HFFc6 (cell line): ENCODE data around the gene RASSF4. TPM values are rescaled to one million over a fixed set of nuclear protein-coding genes. Genes with fewer than 3 reads are reported as not detected.

Experiments
- DNase-seq: peaks from one replicate; pipeline ENCODE4 v3.0.0-alpha.2; 2018
- H3K27ac Mint-ChIP-seq: 2 replicates; pipeline ENCODE4 v1.8.0; 2020; ENCODE audit warnings: mild to moderate bottlenecking, mixed read lengths
- H3K27me3 Mint-ChIP-seq: 2 replicates; pipeline ENCODE4 v1.8.0; 2021; ENCODE audit warnings: mild to moderate bottlenecking, moderate library complexity, mixed read lengths; ENCODE audit not compliant: insufficient read depth
- H3K36me3 Mint-ChIP-seq: 2 replicates; pipeline ENCODE4 v1.8.0; 2021; ENCODE audit warnings: low read depth, mixed read lengths
- H3K4me1 Mint-ChIP-seq: 2 replicates; pipeline ENCODE4 v1.8.0; 2020; ENCODE audit warnings: low read depth, mixed read lengths
- H3K4me3 Mint-ChIP-seq: 2 replicates; pipeline ENCODE4 v1.8.0; 2020; ENCODE audit warnings: mild to moderate bottlenecking, moderate library complexity, mixed read lengths
- H3K9me3 Mint-ChIP-seq: 2 replicates; pipeline ENCODE4 v1.8.0; 2020; ENCODE audit warnings: mild to moderate bottlenecking, mixed read lengths
- CTCF ChIP-seq: fragments of 200-600 bp; sonication (generic); IDR thresholded peaks from 2 replicates; pipeline ENCODE4 v1.5.0; 2021; ENCODE audit warnings: antibody characterized with exemption, mild to moderate bottlenecking
- total RNA-seq, 6 experiments: library from RNA; stranded (reverse); fragmentation: NEBNext Ultra II Directional; extraction: Animal tissue kit (Norgen Biotek cat#: 25700); gene quantifications; 2 replicates in 1 of 6; 3 replicates in 5 of 6; pipeline ENCODE4 v1.2.3, GENCODE V29; 2021

Gene RASSF4
- total RNA-seq, 6 experiments from 2014 or later: 1.1 to 3.8 (median 2.9) TPM

GRCh38 chr10:44970812-44971395 lies 11.3 kb downstream of the RASSF4 start:
- TF ChIP-seq CTCF: no peak
- Mint-ChIP-seq H3K27me3 (peaks cover 5% of the 10 kb centered on the region), H3K27ac (no peak overlapping the region), H3K4me3 (no peak overlapping the region), H3K4me1 (peaks cover 16% of the 10 kb centered on the region), H3K9me3 (no peaks in the 10 kb centered on the region), H3K36me3 (no peaks in the 10 kb centered on the region)
- DNase-seq: no peak

- no peak overlapping the region for H3K27ac Mint-ChIP-seq
- no peak for TF ChIP-seq CTCF
- no peak for DNase-seq
- no peaks in the 10 kb centered on the region for H3K9me3 Mint-ChIP-seq
- no peak overlapping the region for H3K4me3 Mint-ChIP-seq
- H3K36me3 Mint-ChIP-seq: no peaks in the 10 kb centered on the region
- peaks cover 13% of the 10 kb centered on the region for H3K4me1 Mint-ChIP-seq
- H3K27me3 Mint-ChIP-seq: peaks cover 5% of the 10 kb centered on the region
Measured at GRCh38 chr10:44971434-44971833, 11.8 kb downstream of the RASSF4 start.

GRCh38 chr10:44971935-44972757 lies 12.5 kb downstream of the RASSF4 start:
- Mint-ChIP-seq H3K4me3 (no peak overlapping the region), H3K27me3 (peaks cover 5% of the 10 kb centered on the region), H3K27ac (no peak overlapping the region), H3K9me3 (no peaks in the 10 kb centered on the region), H3K36me3 (no peaks in the 10 kb centered on the region), H3K4me1 (peaks cover 11% of the 10 kb centered on the region)
- DNase-seq: no peak
- no peak for TF ChIP-seq CTCF

- Mint-ChIP-seq H3K9me3 (no peaks in the 10 kb centered on the region), H3K4me1 (peaks cover 11% of the 10 kb centered on the region), H3K27ac (no peak overlapping the region), H3K36me3 (no peaks in the 10 kb centered on the region), H3K4me3 (no peak overlapping the region), H3K27me3 (peaks cover 5% of the 10 kb centered on the region)
- TF ChIP-seq CTCF: no peak
- DNase-seq: no peak
Measured at GRCh38 chr10:44972874-44973306, 13.3 kb downstream of the RASSF4 start.

GRCh38 chr10:44973323-44974081 lies 13.9 kb downstream of the RASSF4 start:
- H3K36me3 Mint-ChIP-seq: no peaks in the 10 kb centered on the region
- H3K4me3 Mint-ChIP-seq: no peak overlapping the region
- no peak for DNase-seq
- no peaks in the 10 kb centered on the region for H3K9me3 Mint-ChIP-seq
- H3K27me3 Mint-ChIP-seq: peaks cover 5% of the 10 kb centered on the region
- H3K4me1 Mint-ChIP-seq: peaks cover 14% of the 10 kb centered on the region
- no peak overlapping the region; the same call in 1 of the 2 replicates for H3K27ac Mint-ChIP-seq
- no peak for TF ChIP-seq CTCF
